Lower leg skin (tissue), 4 donors: ENCODE results near the gene SF1. TPM values are rescaled to one million over a fixed set of nuclear protein-coding genes. Genes with fewer than 3 reads are reported as not detected.
A peak's percentile ranks its signal among the peaks of the same experiment; 100 is the strongest.

Experiments used
- DNase-seq, 2 donors: peaks; one replicate each; pipeline ENCODE4 v3.0.0-alpha.2; 2019; ENCODE audit warnings: low spot score in 2 of 2
- H3K4me3 ChIP-seq: fragments of 200-600 bp; sonication (generic); 2 replicates; pipeline ENCODE4 v1.5.1; 2017; ENCODE audit warnings: mild to moderate bottlenecking, low read depth; ENCODE audit not compliant: poor library complexity, severe bottlenecking
- POLR2A ChIP-seq, 2 donors: fragments of 450-650 bp; IDR thresholded peaks; one replicate each; pipeline ENCODE4 v1.6.1; 2016 to 2017; ENCODE audit warnings: antibody characterized with exemption in 2 of 2, mild to moderate bottlenecking in 1 of 2, moderate library complexity in 1 of 2
- WGBS, 2 donors: methylation state at CpG; one replicate each; pipeline ENCODE4 v1.1.5; 2018; 5-methylcytosine and 5-hydroxymethylcytosine counted together
- intact Hi-C: fragments of 100-400 bp; cut with DNase I; formaldehyde crosslinking; loops from one replicate; pipeline ENCODE4 v1.15.0; 2023; ENCODE audit warnings: low total_unique reads
- total RNA-seq, 4 donors: library from RNA; depleted of rRNA; stranded (reverse); fragments of >200 nt; gene quantifications; one replicate each; pipeline ENCODE4 v1.1.0, GENCODE V29; 2016
- TF ChIP-seq, protein P1 (sequence below), 3 donors: fragments of 450-650 bp; IDR thresholded peaks; one replicate each; pipeline ENCODE4 v1.5.1; 2016; ENCODE audit warnings: antibody characterized with exemption in 3 of 3, mild to moderate bottlenecking in 3 of 3, moderate library complexity in 2 of 3

Gene SF1
- total RNA-seq, 4 donors from 2014 or later = 130 to 327 (median 178) TPM

- intact Hi-C loops = no loop called here
- WGBS, 2 donors = 37 to 46% methylated on average over 13 to 15 of the region's 15 CpGs
- DNase-seq = peak in 1 of 2 donors; percentile 91
- H3K4me3 ChIP-seq = no peak overlapping the region
- TF ChIP-seq POLR2A (IDR thresholded peaks at IDR 0.05) = no peak
- TF ChIP-seq, protein P1, sequence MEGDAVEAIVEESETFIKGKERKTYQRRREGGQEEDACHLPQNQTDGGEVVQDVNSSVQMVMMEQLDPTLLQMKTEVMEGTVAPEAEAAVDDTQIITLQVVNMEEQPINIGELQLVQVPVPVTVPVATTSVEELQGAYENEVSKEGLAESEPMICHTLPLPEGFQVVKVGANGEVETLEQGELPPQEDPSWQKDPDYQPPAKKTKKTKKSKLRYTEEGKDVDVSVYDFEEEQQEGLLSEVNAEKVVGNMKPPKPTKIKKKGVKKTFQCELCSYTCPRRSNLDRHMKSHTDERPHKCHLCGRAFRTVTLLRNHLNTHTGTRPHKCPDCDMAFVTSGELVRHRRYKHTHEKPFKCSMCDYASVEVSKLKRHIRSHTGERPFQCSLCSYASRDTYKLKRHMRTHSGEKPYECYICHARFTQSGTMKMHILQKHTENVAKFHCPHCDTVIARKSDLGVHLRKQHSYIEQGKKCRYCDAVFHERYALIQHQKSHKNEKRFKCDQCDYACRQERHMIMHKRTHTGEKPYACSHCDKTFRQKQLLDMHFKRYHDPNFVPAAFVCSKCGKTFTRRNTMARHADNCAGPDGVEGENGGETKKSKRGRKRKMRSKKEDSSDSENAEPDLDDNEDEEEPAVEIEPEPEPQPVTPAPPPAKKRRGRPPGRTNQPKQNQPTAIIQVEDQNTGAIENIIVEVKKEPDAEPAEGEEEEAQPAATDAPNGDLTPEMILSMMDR (IDR thresholded peaks at IDR 0.05) = no peak
These were observed 9.4 kb upstream of the SF1 start for GRCh38 chr11:64787526-64788320.

DNA sequence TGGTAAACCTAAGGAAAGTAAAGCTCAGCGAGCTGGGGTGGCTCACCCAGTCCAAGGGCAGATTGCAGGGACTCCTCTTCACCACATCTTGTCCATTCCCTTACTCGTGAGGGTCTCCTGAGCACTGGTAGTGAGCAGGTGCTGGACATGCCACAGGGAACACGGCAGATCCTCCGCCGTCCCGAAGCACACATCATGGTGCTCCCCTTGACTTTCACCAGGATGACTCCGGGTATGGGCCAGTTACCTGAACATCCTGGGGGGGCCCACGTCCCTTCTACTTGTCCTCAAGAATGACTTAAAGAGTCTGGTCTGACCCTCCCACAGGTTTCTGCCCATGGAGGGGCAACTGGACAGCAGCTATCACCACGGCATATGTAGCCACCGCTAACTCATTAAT lies 8.0 kb upstream of the SF1 start:
- H3K4me3 ChIP-seq = no peak overlapping the region
- WGBS, 2 donors = 90 to 93% methylated on average over 10 of the region's 10 CpGs
- TF ChIP-seq, protein P1 (IDR thresholded peaks at IDR 0.05) = no peak
- TF ChIP-seq POLR2A (IDR thresholded peaks at IDR 0.05) = no peak
- intact Hi-C loops = no loop called here
- peak in 1 of 2 donors; percentile 76 for DNase-seq

DNA sequence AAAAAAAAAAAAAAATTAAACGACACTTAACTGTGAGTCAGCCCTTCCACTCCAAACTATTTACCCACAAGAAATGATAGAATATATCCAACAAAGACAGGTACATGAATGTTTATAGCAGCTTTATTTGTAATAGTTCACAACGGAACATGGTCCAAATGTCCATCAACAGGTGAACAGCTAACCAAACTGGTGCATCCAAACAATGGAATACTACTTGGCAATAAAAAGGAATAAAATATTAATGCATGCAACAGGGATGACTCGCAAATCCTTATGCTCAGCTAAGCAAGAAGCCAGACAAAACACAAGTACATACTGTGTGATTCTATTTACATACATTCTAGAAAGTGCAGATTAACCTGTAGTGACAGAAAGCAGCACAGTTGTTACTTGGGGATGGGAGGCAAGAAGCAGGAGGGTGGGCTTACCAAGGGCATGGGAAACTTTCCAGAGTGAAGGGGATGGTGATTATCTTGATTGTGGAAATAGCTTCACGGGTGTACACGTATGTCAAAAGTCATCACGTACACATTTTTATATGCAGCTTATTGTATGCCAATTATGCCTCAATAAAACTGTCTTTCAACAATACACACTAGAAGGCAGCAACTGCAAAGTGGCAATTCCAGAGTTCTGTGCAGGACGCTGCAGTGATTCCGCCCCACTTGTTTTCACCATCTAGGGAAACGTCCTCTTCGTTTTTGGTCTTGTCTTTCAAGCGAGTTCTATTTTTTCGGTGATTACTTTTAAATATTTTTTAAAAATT lies 6.7 kb upstream of the SF1 start:
- 85% methylated on average over 12 of the region's 12 CpGs for WGBS, 2 donors
- intact Hi-C loops = no loop called here
- H3K4me3 ChIP-seq = no peak overlapping the region
- TF ChIP-seq, protein P1 (IDR thresholded peaks at IDR 0.05) = no peak
- no peak for TF ChIP-seq POLR2A (IDR thresholded peaks at IDR 0.05)
- no peak for DNase-seq

- TF ChIP-seq, protein P1 (IDR thresholded peaks at IDR 0.05) = no peak
- TF ChIP-seq POLR2A (IDR thresholded peaks at IDR 0.05) = no peak
- intact Hi-C loops = no loop called here
- H3K4me3 ChIP-seq = peak overlapping the region; percentile 88
- WGBS, 2 donors = no CpG with 5 or more reads among the region's 28 CpGs
- no peak for DNase-seq
These were observed 194 bp downstream of the SF1 start for GRCh38 chr11:64778223-64778472.

GRCh38 chr11:64777449-64778222 lies 706 bp downstream of the SF1 start:
- H3K4me3 ChIP-seq = peak overlapping the region; percentile 88
- no peak for TF ChIP-seq POLR2A (IDR thresholded peaks at IDR 0.05)
- TF ChIP-seq, protein P1 (IDR thresholded peaks at IDR 0.05) = no peak
- intact Hi-C loops = no loop called here
- 0% methylated on average over 10 to 49 of the region's 98 CpGs for WGBS, 2 donors
- DNase-seq = peak; percentile 63 to 96
